A549 (cell line): ENCODE data around the gene PPP6C. TPM values are rescaled to one million over a fixed set of nuclear protein-coding genes. Genes with fewer than 3 reads are reported as not detected.

Experiments
- ATAC-seq, 2 experiments: fragments of 200-7000 bp in 1 of 2; fragments of >200 bp in 1 of 2; cut with Nextera tagmentation in 1 of 2; cut with Tn5 transposase in 1 of 2; 3 replicates each; pipeline versions ENCODE4 v1.8.0 to v1.9.1; 2018 to 2020; ENCODE audit warnings: mild to moderate bottlenecking in 1 of 2, moderate library complexity in 1 of 2
- CTCF ChIA-PET: fragments of 300-600 bp; sonication (Branson Sonifier 250); formaldehyde crosslinking; extraction: SDS; loops from one replicate; lab custom pipeline; 2021; ENCODE audit warnings: antibody characterized with exemption, inconsistent platforms; lab: Yijun Ruan, JAX
- POLR2A ChIA-PET: fragments of 350-600 bp; formaldehyde crosslinking; extraction: SDS; loops from one replicate; lab custom pipeline; 2021; ENCODE audit warnings: antibody characterized with exemption, inconsistent platforms; lab: Yijun Ruan, JAX
- DNase-seq, 2 experiments: peaks; one replicate each; pipeline versions ENCODE4 v3.0.0 to v3.0.0-alpha.2; 2011 to 2016; ENCODE audit warnings: low read depth in 1 of 2, low spot score in 1 of 2
- FAIRE-seq: peaks from 2 replicates; lab custom pipeline; 2011; peaks lifted over from hg19 to GRCh38; lab: Jason Lieb, UNC
- H3K27ac ChIP-seq, 2 experiments: fragments of >200 bp; sonication (Bioruptor Twin); formaldehyde crosslinking; 3 replicates each; pipeline ENCODE4 v1.5.1; 2016 to 2017
- H3K4me1 ChIP-seq: fragments of >200 bp; sonication (Bioruptor Twin); formaldehyde crosslinking; 3 replicates; pipeline ENCODE4 v1.6.1; 2016
- H3K4me2 ChIP-seq: fragments of >200 bp; sonication (Bioruptor Twin); formaldehyde crosslinking; 3 replicates; pipeline ENCODE4 v1.6.1; 2016
- H3K4me3 ChIP-seq: fragments of >200 bp; sonication (Bioruptor Twin); formaldehyde crosslinking; 3 replicates; pipeline ENCODE4 v1.5.1; 2016
- H3K9me3 ChIP-seq: fragments of >200 bp; sonication (Bioruptor Twin); formaldehyde crosslinking; 3 replicates; pipeline ENCODE4 v1.6.1; 2016
- BHLHE40 ChIP-seq: IDR thresholded peaks from 2 replicates; pipeline ENCODE4 v1.6.1; 2012; ENCODE audit warnings: low read depth, low read length, inconsistent platforms
- CBX2 ChIP-seq: fragments of 200-600 bp; sonication (generic); IDR thresholded peaks from 2 replicates; pipeline ENCODE4 v1.6.1; 2016; ENCODE audit warnings: low read depth, mild to moderate bottlenecking, borderline replicate concordance
- CBX8 ChIP-seq: fragments of 200-600 bp; sonication (generic); IDR thresholded peaks from 2 replicates; pipeline ENCODE4 v1.6.1; 2016
- CHD2 ChIP-seq: fragments of 150-350 bp; IDR thresholded peaks from 2 replicates; pipeline ENCODE4 v1.6.1; 2014; ENCODE audit warnings: low read length; ENCODE audit not compliant: partially characterized antibody
- EHMT2 ChIP-seq: fragments of 200-600 bp; sonication (generic); IDR thresholded peaks from 2 replicates; pipeline ENCODE4 v1.6.1; 2016; ENCODE audit warnings: antibody characterized with exemption, low read depth, mild to moderate bottlenecking, moderate library complexity
- ELK1 ChIP-seq: fragments of 150-350 bp; IDR thresholded peaks from 2 replicates; pipeline ENCODE4 v1.6.1; 2014; ENCODE audit warnings: low read depth, mild to moderate bottlenecking, low read length
- EP300 ChIP-seq, 2 experiments: fragments of >200 bp; sonication (Bioruptor Twin); formaldehyde crosslinking; IDR thresholded peaks; 2 replicates in 1 of 2; 3 replicates in 1 of 2; pipeline ENCODE4 v1.6.1; 2016 to 2017
- FOSB ChIP-seq: fragments of 250-450 bp; sonication (Bioruptor Pico); IDR thresholded peaks from 2 replicates; pipeline ENCODE4 v1.5.0; 2020; ENCODE audit warnings: mild to moderate bottlenecking, moderate library complexity
- GATA3 ChIP-seq: IDR thresholded peaks from 2 replicates; pipeline ENCODE4 v1.6.1; 2012; ENCODE audit warnings: borderline replicate concordance
- HES2 ChIP-seq: fragments of >200 bp; sonication (Bioruptor Twin); formaldehyde crosslinking; IDR thresholded peaks from 2 replicates; pipeline ENCODE4 v1.6.1; 2016
- HEYL ChIP-seq: fragments of 250-450 bp; sonication (Bioruptor Pico); IDR thresholded peaks from 2 replicates; pipeline ENCODE4 v1.8.0; 2021; ENCODE audit warnings: mild to moderate bottlenecking, moderate library complexity
- HOXA7 ChIP-seq: fragments of 250-450 bp; sonication (Bioruptor Pico); IDR thresholded peaks from 2 replicates; pipeline ENCODE4 v1.5.0; 2020; ENCODE audit warnings: mild to moderate bottlenecking, moderate library complexity
- KDM1A ChIP-seq: fragments of 200-600 bp; sonication (generic); IDR thresholded peaks from 2 replicates; pipeline ENCODE4 v1.6.1; 2016; ENCODE audit warnings: low read depth, mild to moderate bottlenecking
- MAFK ChIP-seq: fragments of 450-650 bp; IDR thresholded peaks from 2 replicates; pipeline ENCODE4 v1.6.1; 2014; ENCODE audit not compliant: partially characterized antibody
- MAX ChIP-seq: IDR thresholded peaks from 2 replicates; pipeline ENCODE4 v1.6.1; 2012
- MAZ ChIP-seq: fragments of 150-350 bp; IDR thresholded peaks from 2 replicates; pipeline ENCODE4 v1.6.1; 2014; ENCODE audit warnings: antibody characterized with exemption, low read depth, low read length, borderline replicate concordance
- RARB ChIP-seq: fragments of 250-450 bp; sonication (Bioruptor Pico); IDR thresholded peaks from 2 replicates; pipeline ENCODE4 v1.8.0; 2021; ENCODE audit warnings: mild to moderate bottlenecking, moderate library complexity
- RCOR1 ChIP-seq: fragments of 150-350 bp; IDR thresholded peaks from 2 replicates; pipeline ENCODE4 v1.6.1; 2014; ENCODE audit warnings: antibody characterized with exemption, low read length, low read depth
- RNF2 ChIP-seq: fragments of 200-600 bp; sonication (generic); IDR thresholded peaks from 2 replicates; pipeline ENCODE4 v1.6.1; 2016; ENCODE audit warnings: low read depth, mild to moderate bottlenecking, antibody characterized with exemption, moderate library complexity, borderline replicate concordance
- SMC3 ChIP-seq: fragments of >200 bp; sonication (Bioruptor Twin); formaldehyde crosslinking; IDR thresholded peaks from 3 replicates; pipeline ENCODE4 v1.6.1; 2018; ENCODE audit warnings: inconsistent platforms
- SREBF2 ChIP-seq: fragments of 450-650 bp; IDR thresholded peaks from 2 replicates; pipeline ENCODE4 v1.6.1; 2014; ENCODE audit warnings: mild to moderate bottlenecking, moderate library complexity
- TP53 ChIP-seq: fragments of 250-450 bp; sonication (Bioruptor Pico); IDR thresholded peaks from 2 replicates; pipeline ENCODE4 v1.5.0; 2021; ENCODE audit warnings: mild to moderate bottlenecking, moderate library complexity
- USF2 ChIP-seq: fragments of 450-650 bp; IDR thresholded peaks from 2 replicates; pipeline ENCODE4 v1.6.1; 2014; ENCODE audit warnings: antibody characterized with exemption
- ZFP36 ChIP-seq: fragments of 450-650 bp; IDR thresholded peaks from 2 replicates; pipeline ENCODE4 v1.6.1; 2014; ENCODE audit warnings: borderline replicate concordance; ENCODE audit not compliant: partially characterized antibody
- WGBS: methylation state at CpG from one replicate; pipeline ENCODE4 v1.1.6; 2017; ENCODE audit errors: missing lambda C conversion rate; 5-methylcytosine and 5-hydroxymethylcytosine counted together
- polyA plus RNA-seq, 4 experiments: library from polyadenylated mRNA; depleted of rRNA in 3 of 4; stranded (reverse); fragments of >200 nt; fragmentation: RNase III in 1 of 4; extraction: RNeasy Plus Mini Kit Qiagen cat#74134 plus additional on column Dnase treatment in 1 of 4; gene quantifications; 2 replicates in 3 of 4; 3 replicates in 1 of 4; pipeline ENCODE4 v1.2.3, GENCODE V29; 2011 to 2017

The PPP6C gene
- polyA plus RNA-seq, 2 of the 4 experiments (the other 2 are of a cell fraction) = 25.3 to 36.2 TPM

- Histone ChIP-seq H3K27ac (no peak overlapping the region), H3K4me3 (no peak overlapping the region), H3K4me2 (no peak overlapping the region), H3K4me1 (no peaks in the 10 kb centered on the region), H3K9me3 (no peaks in the 10 kb centered on the region)
- no peak for FAIRE-seq
- ChIA-PET CTCF (interaction anchor here (1.7 kb wide), 1 partner anchor 9 kb away, joined by 4 read pairs; no protein-coding TSS in a partner anchor), POLR2A (no interaction called here)
- TF ChIP-seq ZFP36 (no peak), CHD2 (no peak), USF2 (no peak)
- no peak for DNase-seq
- no peak for ATAC-seq
Observed at GRCh38 chr9:125134976-125135375, 54.6 kb downstream of the PPP6C start.

- H3K9me3 ChIP-seq = no peaks in the 10 kb centered on the region
- no peak for FAIRE-seq
- no peak for DNase-seq
- ATAC-seq = no peak
- TF ChIP-seq ELK1 (no peak), GATA3 (no peak), EHMT2 (no peak), RCOR1 (no peak), RNF2 (no peak), EP300 (IDR thresholded peaks at IDR 0.05) (no peak), HOXA7 (CRISPR knock-in tag) (no peak), SREBF2 (no peak), CBX8 (no peak), FOSB (CRISPR knock-in tag) (no peak), HES2 (no peak), RARB (CRISPR knock-in tag) (no peak), MAX (no peak), MAZ (no peak), SMC3 (no peak), MAFK (no peak), KDM1A (no peak)
- CTCF ChIA-PET = interaction anchor here (0.6 to 0.7 kb wide), 3 partner anchors 25 to 549 kb away, joined by 3 to 4 read pairs (median 4); no protein-coding TSS in a partner anchor
- 81% methylated on average over 1 of the region's 1 CpG for WGBS
- no peaks in the 10 kb centered on the region for H3K4me1 ChIP-seq
- no peak overlapping the region for H3K27ac ChIP-seq
- POLR2A ChIA-PET = no interaction called here
- no peak overlapping the region for H3K4me3 ChIP-seq
- no peak overlapping the region for H3K4me2 ChIP-seq
Observed at GRCh38 chr9:125133403-125134329, 55.9 kb downstream of the PPP6C start.

- H3K9me3 ChIP-seq = no peaks in the 10 kb centered on the region
- H3K27ac ChIP-seq = no peak overlapping the region
- ChIA-PET POLR2A (no interaction called here), CTCF (interaction anchor here (0.6 to 1.7 kb wide), 2 partner anchors 11 to 28 kb away, joined by 3 to 7 read pairs; partner anchors contain the start of gene SCAI)
- ATAC-seq (no peak), DNase-seq (no peak), FAIRE-seq (no peak)
- no peak for TF ChIP-seq MAZ
- TF ChIP-seq TP53 (CRISPR knock-in tag) = no peak
- no peak for TF ChIP-seq HEYL (CRISPR knock-in tag)
- no peak for TF ChIP-seq BHLHE40
- no peak for TF ChIP-seq MAFK
- TF ChIP-seq MAX = no peak
- no peak for TF ChIP-seq EHMT2
- TF ChIP-seq CBX2 = no peak
- no peak overlapping the region for H3K4me3 ChIP-seq
- H3K4me1 ChIP-seq = no peaks in the 10 kb centered on the region
- WGBS = 92% methylated on average over 6 of the region's 6 CpGs
- no peak overlapping the region for H3K4me2 ChIP-seq
Observed at GRCh38 chr9:125131778-125132177, 57.8 kb downstream of the PPP6C start.
